Eye (tissue), 1 donor: ENCODE results near the gene MAGOHB.

ENCODE experiments used
- DNase-seq: peaks from one replicate; pipeline ENCODE4 v3.0.0-alpha.2; 2015

Gene MAGOHB

GRCh38 chr12:10554228-10554755, 59.1 kb downstream of the MAGOHB start:
- DNase-seq = no peak
